Activated CD8-positive, alpha-beta T cell treated with anti-CD3 and anti-CD28 coated beads for 36 hours (primary cell): ENCODE data around the gene HCLS1. TPM values are rescaled to one million over a fixed set of nuclear protein-coding genes. Genes with fewer than 3 reads are reported as not detected.

Source experiments
- ATAC-seq: fragments of 200-7000 bp; cut with Tn5 transposase; one replicate; pipeline ENCODE4 v1.10.0; 2021; ENCODE audit warnings: mild to moderate bottlenecking, moderate library complexity
- CTCF ChIA-PET: fragments of 350-600 bp; sonication (Branson Sonifier 250); formaldehyde crosslinking; loops from one replicate; lab custom pipeline; 2021; ENCODE audit warnings: antibody characterized with exemption; lab: Charles Lee
- POLR2A ChIA-PET: fragments of 350-600 bp; sonication (Branson Sonifier 250); formaldehyde crosslinking; loops from one replicate; lab custom pipeline; 2021; ENCODE audit warnings: antibody characterized with exemption; lab: Charles Lee
- DNase-seq: peaks from one replicate; pipeline ENCODE4 v3.0.0-alpha.2; 2020
- H3K27ac Mint-ChIP-seq: one replicate; pipeline ENCODE4 v1.8.0; 2021; ENCODE audit warnings: mild to moderate bottlenecking, mixed read lengths
- H3K27me3 Mint-ChIP-seq: one replicate; pipeline ENCODE4 v1.8.0; 2021; ENCODE audit warnings: mixed read lengths
- H3K36me3 Mint-ChIP-seq: one replicate; pipeline ENCODE4 v1.8.0; 2021; ENCODE audit warnings: low read depth, mixed read lengths
- H3K4me1 Mint-ChIP-seq: one replicate; pipeline ENCODE4 v1.8.0; 2021; ENCODE audit warnings: low read depth, mixed read lengths
- H3K4me3 Mint-ChIP-seq: one replicate; pipeline ENCODE4 v1.8.0; 2021; ENCODE audit warnings: mild to moderate bottlenecking, moderate library complexity, mixed read lengths
- H3K9me3 Mint-ChIP-seq: one replicate; pipeline ENCODE4 v1.8.0; 2021; ENCODE audit warnings: mixed read lengths
- CTCF ChIP-seq: fragments of 200-600 bp; IDR thresholded peaks from one replicate; pipeline ENCODE4 v1.8.0; 2022; ENCODE audit warnings: antibody characterized with exemption, mild to moderate bottlenecking
- intact Hi-C: fragments of 100-400 bp; cut with micrococcal nuclease; formaldehyde crosslinking; loops from one replicate; pipeline ENCODE4 v1.10.0; 2022
- total RNA-seq, 2 experiments: library from RNA; stranded (reverse); gene quantifications; one replicate each; pipeline ENCODE4 v1.2.3, GENCODE V29; 2021

HCLS1 gene
- total RNA-seq, 2 experiments from 2014 or later: 196 to 199 TPM

GRCh38 chr3:121667333-121667732 is 6.6 kb upstream of the HCLS1 start:
- H3K27me3 Mint-ChIP-seq: no peaks in the 10 kb centered on the region
- no peak for TF ChIP-seq CTCF
- no peaks in the 10 kb centered on the region for H3K9me3 Mint-ChIP-seq
- intact Hi-C loops: no loop called here
- ChIA-PET POLR2A (no interaction called here), CTCF (no interaction called here)
- peaks cover 24% of the 10 kb centered on the region for H3K36me3 Mint-ChIP-seq
- ATAC-seq (no peak), DNase-seq (no peak)
- H3K4me1 Mint-ChIP-seq: no peaks in the 10 kb centered on the region
- no peak overlapping the region for H3K4me3 Mint-ChIP-seq
- H3K27ac Mint-ChIP-seq: no peak overlapping the region

- ATAC-seq (no peak), DNase-seq (no peak)
- Mint-ChIP-seq H3K4me1 (peaks cover 10% of the 10 kb centered on the region), H3K9me3 (no peaks in the 10 kb centered on the region), H3K36me3 (peaks cover 20% of the 10 kb centered on the region), H3K27ac (no peak overlapping the region), H3K4me3 (no peak overlapping the region), H3K27me3 (no peaks in the 10 kb centered on the region)
- POLR2A ChIA-PET: interaction anchor here (0.6 kb wide), 1 partner anchor 217 kb away, joined by 4 read pairs; no protein-coding TSS in a partner anchor
- CTCF ChIA-PET: no interaction called here
- intact Hi-C loops: no loop called here
- no peak for TF ChIP-seq CTCF
Observed at GRCh38 chr3:121665488-121665887, 4.8 kb upstream of the HCLS1 start.

GRCh38 chr3:121663171-121663847 is 2.6 kb upstream of the HCLS1 start:
- ChIA-PET POLR2A (interaction anchor here (0.6 kb wide), 1 partner anchor 51 kb away, joined by 3 read pairs; no protein-coding TSS in a partner anchor), CTCF (no interaction called here)
- no peak for TF ChIP-seq CTCF
- Mint-ChIP-seq H3K36me3 (peaks cover 32% of the 10 kb centered on the region), H3K4me1 (peaks cover 28% of the 10 kb centered on the region), H3K9me3 (no peaks in the 10 kb centered on the region), H3K4me3 (no peak overlapping the region), H3K27ac (no peak overlapping the region), H3K27me3 (no peaks in the 10 kb centered on the region)
- intact Hi-C loops: no loop called here
- ATAC-seq (no peak), DNase-seq (no peak)

GRCh38 chr3:121662742-121663141 is 2.0 kb upstream of the HCLS1 start:
- H3K27me3 Mint-ChIP-seq: no peaks in the 10 kb centered on the region

More at GRCh38 chr3:121662742-121663141, 2.0 kb upstream of the HCLS1 start:
- CTCF ChIA-PET: no interaction called here
- no peak overlapping the region for H3K4me3 Mint-ChIP-seq
- H3K36me3 Mint-ChIP-seq: peaks cover 36% of the 10 kb centered on the region
- DNase-seq: no peak
- POLR2A ChIA-PET: no interaction called here
- ATAC-seq: no peak
- no peak overlapping the region for H3K27ac Mint-ChIP-seq
- intact Hi-C loops: no loop called here
- H3K4me1 Mint-ChIP-seq: peaks cover 33% of the 10 kb centered on the region
- no peaks in the 10 kb centered on the region for H3K9me3 Mint-ChIP-seq
- TF ChIP-seq CTCF: no peak
